Trophoblast cell (in vitro differentiated cells and primary cell): ENCODE data around the gene HAS3.

Experiments used
- DNase-seq, 2 donors: peaks; one replicate each; pipeline ENCODE4 v3.0.0-alpha.2; 2016
- H2AFZ ChIP-seq: 2 replicates; pipeline ENCODE4 v1.6.1; 2013; ENCODE audit warnings: low read length, moderate library complexity, mild to moderate bottlenecking; ENCODE audit not compliant: insufficient read depth, poor library complexity
- H2AK5ac ChIP-seq: 2 replicates; pipeline ENCODE4 v1.6.1; 2013; ENCODE audit warnings: mild to moderate bottlenecking, low read length
- H2BK120ac ChIP-seq: 2 replicates; pipeline ENCODE4 v1.6.1; 2013; ENCODE audit warnings: low read length, mild to moderate bottlenecking, moderate library complexity; ENCODE audit not compliant: insufficient read depth, poor library complexity
- H2BK12ac ChIP-seq: 2 replicates; pipeline ENCODE4 v1.6.1; 2013; ENCODE audit warnings: mild to moderate bottlenecking, low read length, moderate library complexity
- H2BK5ac ChIP-seq: 2 replicates; pipeline ENCODE4 v1.6.1; 2013; ENCODE audit warnings: low read length, low read depth, moderate library complexity, mild to moderate bottlenecking; ENCODE audit not compliant: poor library complexity
- H3K14ac ChIP-seq: 2 replicates; pipeline ENCODE4 v1.6.1; 2013; ENCODE audit warnings: mild to moderate bottlenecking, low read length
- H3K18ac ChIP-seq: 2 replicates; pipeline ENCODE4 v1.6.1; 2013; ENCODE audit warnings: mild to moderate bottlenecking, low read length
- H3K23ac ChIP-seq: 2 replicates; pipeline ENCODE4 v1.6.1; 2013; ENCODE audit warnings: low read length
- H3K27ac ChIP-seq: 2 replicates; pipeline ENCODE4 v1.5.1; 2013; ENCODE audit warnings: low read depth, mild to moderate bottlenecking, inconsistent platforms, low read length, moderate library complexity
- H3K27me3 ChIP-seq: 2 replicates; pipeline ENCODE4 v1.6.1; 2013; ENCODE audit warnings: inconsistent platforms, mild to moderate bottlenecking, low read length, moderate library complexity; ENCODE audit not compliant: insufficient read depth
- H3K36me3 ChIP-seq, 2 experiments: 1 replicate in 1 of 2; 2 replicates in 1 of 2; pipeline ENCODE4 v1.6.1; 2013; ENCODE audit warnings: low read length in 2 of 2, mild to moderate bottlenecking in 2 of 2, moderate library complexity in 1 of 2; ENCODE audit not compliant: insufficient read depth in 2 of 2, control insufficient read depth in 1 of 2
- H3K4ac ChIP-seq: 2 replicates; pipeline ENCODE4 v1.6.1; 2013; ENCODE audit warnings: low read depth, mild to moderate bottlenecking, low read length, moderate library complexity
- H3K4me1 ChIP-seq, 2 experiments: 1 replicate in 1 of 2; 2 replicates in 1 of 2; pipeline ENCODE4 v1.6.1; 2013; ENCODE audit warnings: low read length in 2 of 2, mild to moderate bottlenecking in 2 of 2, moderate library complexity in 1 of 2; ENCODE audit not compliant: insufficient read depth in 2 of 2, control insufficient read depth in 1 of 2
- H3K4me2 ChIP-seq: 2 replicates; pipeline ENCODE4 v1.6.1; 2013; ENCODE audit warnings: inconsistent platforms, mild to moderate bottlenecking, low read length, moderate library complexity
- H3K4me3 ChIP-seq: 2 replicates; pipeline ENCODE4 v1.5.1; 2013; ENCODE audit warnings: mild to moderate bottlenecking, low read depth, low read length, inconsistent platforms
- H3K79me1 ChIP-seq: one replicate; pipeline ENCODE4 v1.6.1; 2013; ENCODE audit warnings: low read length
- H3K79me2 ChIP-seq: 2 replicates; pipeline ENCODE4 v1.6.1; 2013; ENCODE audit warnings: low read length, mild to moderate bottlenecking; ENCODE audit not compliant: control insufficient read depth, insufficient read depth, poor library complexity
- H3K9ac ChIP-seq: 2 replicates; pipeline ENCODE4 v1.6.1; 2013; ENCODE audit warnings: mild to moderate bottlenecking, low read length
- H3K9me3 ChIP-seq: 2 replicates; pipeline ENCODE4 v1.6.1; 2013; ENCODE audit warnings: low read depth, mild to moderate bottlenecking, control low read depth, inconsistent platforms, low read length; ENCODE audit not compliant: insufficient read depth
- H4K12ac ChIP-seq: 2 replicates; pipeline ENCODE4 v1.6.1; 2013; ENCODE audit warnings: low read depth, mild to moderate bottlenecking, low read length, moderate library complexity
- H4K8ac ChIP-seq: 2 replicates; pipeline ENCODE4 v1.6.1; 2013; ENCODE audit warnings: low read depth, mild to moderate bottlenecking, low read length, moderate library complexity
- H4K91ac ChIP-seq: one replicate; pipeline ENCODE4 v1.6.1; 2013; ENCODE audit warnings: low read depth, mild to moderate bottlenecking, low read length, moderate library complexity
- WGBS: extraction: QIAGEN DNeasy Blood & Tissue Kit; methylation state at CpG from one replicate; pipeline ENCODE4 v1.1.7; 2013; ENCODE audit warnings: missing lambda C conversion rate; ENCODE audit not compliant: insufficient read length, insufficient coverage; ENCODE audit errors: extremely low coverage; 5-methylcytosine and 5-hydroxymethylcytosine counted together

Gene HAS3

DNA sequence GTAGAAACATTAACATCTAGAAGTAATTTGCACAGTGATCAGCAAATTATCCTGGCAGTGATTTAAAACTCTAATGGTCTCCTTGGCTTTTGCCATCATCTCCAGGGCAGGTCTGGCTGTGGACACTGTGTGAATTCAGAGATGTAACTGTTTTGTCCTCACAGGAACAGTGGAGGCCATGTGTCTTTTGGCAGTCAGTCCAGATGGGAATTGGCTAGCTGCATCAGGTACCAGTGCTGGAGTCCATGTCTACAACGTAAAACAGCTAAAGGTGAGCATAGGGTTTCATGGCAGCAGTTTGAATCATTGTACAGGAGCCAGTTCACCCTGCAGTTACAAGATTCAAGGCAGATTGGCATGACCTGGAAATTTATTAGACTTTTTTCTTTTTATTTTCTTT lies 54.7 kb downstream of the HAS3 start:
- H2BK5ac ChIP-seq, result no peak overlapping the region
- DNase-seq, result no peak
- H3K27ac ChIP-seq, result no peak overlapping the region
- H3K23ac ChIP-seq, result no peak overlapping the region
- no peak overlapping the region for H3K4me2 ChIP-seq
- H4K12ac ChIP-seq, result peak overlapping the region; percentile 54
- no peak overlapping the region for H2BK120ac ChIP-seq
- no peaks in the 10 kb centered on the region for H3K79me2 ChIP-seq
- no peaks in the 10 kb centered on the region for H3K79me1 ChIP-seq
- H3K14ac ChIP-seq, result no peak overlapping the region
- H2BK12ac ChIP-seq, result no peak overlapping the region
- no peak overlapping the region for H3K4me3 ChIP-seq
- no CpG with 5 or more reads among the region's 1 CpG for WGBS
- H3K4me1 ChIP-seq, result no peaks in the 10 kb centered on the region
- no peak overlapping the region for H2AK5ac ChIP-seq
- no peak overlapping the region for H3K18ac ChIP-seq
- H3K4ac ChIP-seq, result no peak overlapping the region
- H3K27me3 ChIP-seq, result no peaks in the 10 kb centered on the region
- no peak overlapping the region for H4K8ac ChIP-seq
- no peak overlapping the region for H3K9ac ChIP-seq
- H4K91ac ChIP-seq, result peak overlapping the region; percentile 14
- no peak overlapping the region for H2AFZ ChIP-seq
- H3K9me3 ChIP-seq, result no peaks in the 10 kb centered on the region
- peaks cover 29 to 57% of the 10 kb centered on the region in 2 experiments for H3K36me3 ChIP-seq

DNA sequence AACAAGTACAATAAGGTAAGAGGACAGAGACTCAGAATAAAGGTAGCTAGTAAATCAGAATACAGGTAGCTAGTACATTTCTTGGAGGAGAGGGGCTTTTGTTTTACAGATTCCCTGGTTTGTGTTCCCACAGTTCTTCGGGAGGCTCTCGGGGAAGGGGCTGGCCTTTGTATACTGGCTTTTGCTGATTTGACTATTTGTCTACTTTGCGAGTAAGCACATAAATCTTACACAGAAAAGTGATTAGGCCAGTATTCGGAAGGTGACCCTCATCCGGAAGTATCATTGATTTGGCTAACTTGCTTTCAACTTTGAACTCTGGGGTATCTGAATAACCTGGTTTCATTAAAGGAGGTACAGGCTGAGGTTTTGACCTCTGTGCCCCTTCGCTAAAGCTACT lies 60.1 kb downstream of the HAS3 start:
- peaks cover 13 to 41% of the 10 kb centered on the region in 2 experiments for H3K36me3 ChIP-seq

DNA sequence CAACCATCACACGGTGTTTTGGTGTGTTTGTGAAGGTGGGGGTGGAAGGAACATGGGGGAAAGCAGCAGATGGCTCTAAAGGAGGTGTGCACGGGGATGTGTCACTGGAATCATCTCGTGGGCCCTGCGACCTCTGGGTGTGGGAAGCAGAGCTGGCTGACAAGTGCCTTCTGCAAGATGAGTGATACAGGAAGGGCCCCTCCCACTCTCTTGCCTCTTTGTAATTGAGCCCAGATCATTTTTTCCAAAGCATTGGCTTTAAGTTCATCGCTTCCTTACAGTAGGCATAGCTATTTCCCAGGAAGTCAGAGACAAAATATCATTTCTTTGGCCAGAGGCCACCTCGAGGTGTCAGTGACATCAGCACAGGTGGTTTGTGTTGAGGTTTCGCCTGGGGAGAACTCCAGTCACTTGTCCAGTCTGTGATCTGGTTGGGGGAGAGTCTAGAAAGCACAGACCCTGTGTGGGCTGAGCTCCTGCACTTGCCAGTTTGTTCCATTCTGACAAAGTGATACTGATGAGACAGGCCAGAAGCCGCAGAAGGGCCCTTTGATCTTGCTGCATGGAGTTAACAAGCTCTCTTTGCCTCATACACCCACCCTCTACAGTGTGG lies 60.9 kb downstream of the HAS3 start:
- no peak overlapping the region for H3K23ac ChIP-seq
- H3K9ac ChIP-seq, result peak overlapping the region; percentile 18
- no CpG with 5 or more reads among the region's 8 CpGs for WGBS
- no peak overlapping the region for H4K8ac ChIP-seq
- DNase-seq, result no peak
- H3K4me1 ChIP-seq, result no peaks in the 10 kb centered on the region
- H3K4me2 ChIP-seq, result no peak overlapping the region
- H3K79me2 ChIP-seq, result no peaks in the 10 kb centered on the region
- no peak overlapping the region for H3K27ac ChIP-seq
- no peak overlapping the region for H2BK5ac ChIP-seq
- H2BK12ac ChIP-seq, result no peak overlapping the region
- no peaks in the 10 kb centered on the region for H3K9me3 ChIP-seq
- H2AK5ac ChIP-seq, result no peak overlapping the region
- H3K4ac ChIP-seq, result no peak overlapping the region
- H4K91ac ChIP-seq, result no peak overlapping the region
- peaks cover 12 to 37% of the 10 kb centered on the region in 2 experiments for H3K36me3 ChIP-seq
- H4K12ac ChIP-seq, result no peak overlapping the region
- H3K79me1 ChIP-seq, result no peaks in the 10 kb centered on the region
- no peak overlapping the region for H3K18ac ChIP-seq
- no peaks in the 10 kb centered on the region for H3K27me3 ChIP-seq
- H3K4me3 ChIP-seq, result no peak overlapping the region
- no peak overlapping the region for H2AFZ ChIP-seq
- no peak overlapping the region for H2BK120ac ChIP-seq
- no peak overlapping the region for H3K14ac ChIP-seq

More for the DNA sequence above, 60.1 kb downstream of the HAS3 start:
- no peak overlapping the region for H2BK120ac ChIP-seq
- H4K91ac ChIP-seq, result no peak overlapping the region
- no peak overlapping the region for H3K4ac ChIP-seq
- H3K4me2 ChIP-seq, result no peak overlapping the region
- no peak for DNase-seq
- H3K27ac ChIP-seq, result no peak overlapping the region
- H4K12ac ChIP-seq, result no peak overlapping the region
- no peak overlapping the region for H2AFZ ChIP-seq
- no peak overlapping the region for H2BK5ac ChIP-seq
- no peak overlapping the region for H2BK12ac ChIP-seq
- WGBS, result no CpG with 5 or more reads among the region's 6 CpGs
- H3K18ac ChIP-seq, result no peak overlapping the region
- no peaks in the 10 kb centered on the region for H3K79me1 ChIP-seq
- no peak overlapping the region for H2AK5ac ChIP-seq
- no peaks in the 10 kb centered on the region for H3K79me2 ChIP-seq
- no peak overlapping the region for H3K9ac ChIP-seq
- H3K27me3 ChIP-seq, result no peaks in the 10 kb centered on the region
- no peaks in the 10 kb centered on the region for H3K4me1 ChIP-seq
- no peak overlapping the region for H3K23ac ChIP-seq
- no peak overlapping the region for H4K8ac ChIP-seq
- H3K14ac ChIP-seq, result no peak overlapping the region
- H3K9me3 ChIP-seq, result no peaks in the 10 kb centered on the region
- no peak overlapping the region for H3K4me3 ChIP-seq

DNA sequence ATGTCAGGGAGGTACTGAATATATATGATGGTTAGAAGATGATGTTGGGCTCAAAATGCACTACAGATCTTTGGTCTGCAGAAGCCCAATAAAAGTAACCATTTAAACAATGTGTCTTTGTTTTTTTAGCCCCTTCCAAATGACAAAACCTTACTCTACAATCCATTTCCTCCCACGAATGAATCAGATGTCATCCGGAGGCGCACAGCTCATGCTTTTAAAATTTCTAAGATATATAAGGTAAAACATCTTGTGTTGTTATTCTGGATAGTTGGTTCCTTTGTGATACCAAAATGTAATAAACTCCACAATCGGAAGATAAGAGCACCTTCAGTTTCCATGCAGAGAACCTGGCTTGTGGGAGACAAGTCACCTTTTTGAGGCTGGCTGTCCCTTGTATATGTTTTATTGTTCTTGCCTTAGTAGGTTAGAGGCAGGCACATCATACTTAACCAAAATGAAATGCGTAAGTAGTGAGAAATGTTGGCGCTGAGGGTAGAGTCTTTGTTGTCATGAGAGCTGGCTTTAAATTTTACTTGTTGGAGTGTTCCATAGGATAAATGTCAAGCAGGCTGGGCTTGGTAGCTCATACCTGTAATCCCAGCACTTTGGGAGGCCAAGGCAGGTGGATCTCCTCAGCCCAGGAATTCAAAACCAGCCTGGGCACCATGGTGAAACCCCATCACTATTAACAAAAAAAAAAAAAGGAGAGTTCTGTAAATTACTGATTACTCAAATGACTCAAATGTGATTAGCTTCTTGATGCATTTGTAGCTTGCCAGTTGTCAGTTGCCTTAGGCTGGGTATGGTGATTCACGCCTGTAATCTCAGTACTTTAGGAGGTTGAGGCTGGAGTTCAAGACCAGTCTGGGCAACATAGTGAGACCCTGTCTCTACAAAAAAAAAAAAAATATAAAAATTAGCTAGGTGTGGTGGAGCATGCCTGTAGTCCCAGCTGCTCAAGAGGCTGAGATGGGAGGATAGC lies 61.8 kb downstream of the HAS3 start:
- Histone ChIP-seq H2BK12ac (no peak overlapping the region), H3K27me3 (no peaks in the 10 kb centered on the region), H3K4me1 (peaks cover under 1 to 4% of the 10 kb centered on the region in 2 experiments), H3K23ac (no peak overlapping the region), H2BK120ac (no peak overlapping the region), H3K79me1 (peaks cover 2% of the 10 kb centered on the region), H3K9me3 (no peaks in the 10 kb centered on the region), H3K27ac (no peak overlapping the region), H4K91ac (no peak overlapping the region), H4K8ac (no peak overlapping the region), H3K4me2 (no peak overlapping the region), H4K12ac (no peak overlapping the region), H3K18ac (no peak overlapping the region), H3K9ac (no peak overlapping the region), H2AK5ac (no peak overlapping the region), H3K36me3 (peaks cover 8 to 29% of the 10 kb centered on the region in 2 experiments), H2BK5ac (no peak overlapping the region), H2AFZ (no peak overlapping the region), H3K79me2 (no peaks in the 10 kb centered on the region), H3K4ac (no peak overlapping the region), H3K4me3 (no peak overlapping the region), H3K14ac (no peak overlapping the region)
- DNase-seq, result no peak
- WGBS, result no CpG with 5 or more reads among the region's 7 CpGs
